ENCODE data around the gene ANKS1B.

DNA sequence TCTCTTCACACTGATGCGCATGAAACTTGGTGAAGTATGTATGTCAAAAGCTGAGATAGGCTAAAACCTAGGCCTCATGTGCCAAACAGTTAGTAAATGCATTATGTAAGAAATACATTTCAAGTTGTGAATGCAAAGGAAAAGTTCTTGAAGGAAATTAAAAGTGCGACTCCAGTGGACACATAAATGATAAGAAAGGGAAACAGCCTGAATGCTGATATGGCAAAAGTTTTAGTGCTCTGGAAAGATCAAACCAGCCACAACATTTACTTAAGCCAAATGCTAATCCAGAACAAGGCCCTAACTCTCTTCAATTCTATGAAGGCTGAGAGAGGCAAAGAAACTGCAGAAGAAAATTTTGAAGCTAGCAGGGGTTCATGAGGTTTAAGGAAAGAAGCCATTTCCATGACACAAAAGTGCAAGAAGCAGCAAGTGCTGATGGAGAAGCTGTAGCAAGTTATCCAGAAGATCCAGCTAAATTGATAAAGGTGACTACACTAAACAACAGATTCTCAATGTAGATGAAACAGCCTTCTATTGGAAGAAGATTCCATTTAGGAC, 262.9 kb downstream of the ANKS1B start:
- TF ChIP-seq SP1 (CRISPR knock-in tag; conservative IDR thresholded peaks at IDR 0.05) (no peak), NR3C1 (CRISPR knock-in tag; conservative IDR thresholded peaks at IDR 0.05; ENCODE audit: low read depth) (no peak), NR2C2 (CRISPR knock-in tag; IDR thresholded peaks at IDR 0.05) (no peak), CBFB (CRISPR knock-in tag; IDR thresholded peaks at IDR 0.05; ENCODE audit: low read depth) (no peak), ZNF232 (CRISPR knock-in tag; IDR thresholded peaks at IDR 0.05) (no peak), TP53 (CRISPR knock-in tag; IDR thresholded peaks at IDR 0.05) (no peak), ATF1 (CRISPR knock-in tag; IDR thresholded peaks at IDR 0.05) (no peak), CREB1 (CRISPR knock-in tag; IDR thresholded peaks at IDR 0.05) (no peak), ELF4 (CRISPR knock-in tag; IDR thresholded peaks at IDR 0.05; ENCODE audit: low read depth) (no peak)
- TF ChIP-seq, protein P1, sequence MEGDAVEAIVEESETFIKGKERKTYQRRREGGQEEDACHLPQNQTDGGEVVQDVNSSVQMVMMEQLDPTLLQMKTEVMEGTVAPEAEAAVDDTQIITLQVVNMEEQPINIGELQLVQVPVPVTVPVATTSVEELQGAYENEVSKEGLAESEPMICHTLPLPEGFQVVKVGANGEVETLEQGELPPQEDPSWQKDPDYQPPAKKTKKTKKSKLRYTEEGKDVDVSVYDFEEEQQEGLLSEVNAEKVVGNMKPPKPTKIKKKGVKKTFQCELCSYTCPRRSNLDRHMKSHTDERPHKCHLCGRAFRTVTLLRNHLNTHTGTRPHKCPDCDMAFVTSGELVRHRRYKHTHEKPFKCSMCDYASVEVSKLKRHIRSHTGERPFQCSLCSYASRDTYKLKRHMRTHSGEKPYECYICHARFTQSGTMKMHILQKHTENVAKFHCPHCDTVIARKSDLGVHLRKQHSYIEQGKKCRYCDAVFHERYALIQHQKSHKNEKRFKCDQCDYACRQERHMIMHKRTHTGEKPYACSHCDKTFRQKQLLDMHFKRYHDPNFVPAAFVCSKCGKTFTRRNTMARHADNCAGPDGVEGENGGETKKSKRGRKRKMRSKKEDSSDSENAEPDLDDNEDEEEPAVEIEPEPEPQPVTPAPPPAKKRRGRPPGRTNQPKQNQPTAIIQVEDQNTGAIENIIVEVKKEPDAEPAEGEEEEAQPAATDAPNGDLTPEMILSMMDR (IDR thresholded peaks at IDR 0.05) = no peak
- TF ChIP-seq, protein P2, sequence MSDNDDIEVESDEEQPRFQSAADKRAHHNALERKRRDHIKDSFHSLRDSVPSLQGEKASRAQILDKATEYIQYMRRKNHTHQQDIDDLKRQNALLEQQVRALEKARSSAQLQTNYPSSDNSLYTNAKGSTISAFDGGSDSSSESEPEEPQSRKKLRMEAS (CRISPR knock-in tag; IDR thresholded peaks at IDR 0.05) = no peak
- TF ChIP-seq, protein P3, sequence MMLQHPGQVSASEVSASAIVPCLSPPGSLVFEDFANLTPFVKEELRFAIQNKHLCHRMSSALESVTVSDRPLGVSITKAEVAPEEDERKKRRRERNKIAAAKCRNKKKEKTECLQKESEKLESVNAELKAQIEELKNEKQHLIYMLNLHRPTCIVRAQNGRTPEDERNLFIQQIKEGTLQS (CRISPR knock-in tag; conservative IDR thresholded peaks at IDR 0.05) = no peak
- TF ChIP-seq, protein P4, sequence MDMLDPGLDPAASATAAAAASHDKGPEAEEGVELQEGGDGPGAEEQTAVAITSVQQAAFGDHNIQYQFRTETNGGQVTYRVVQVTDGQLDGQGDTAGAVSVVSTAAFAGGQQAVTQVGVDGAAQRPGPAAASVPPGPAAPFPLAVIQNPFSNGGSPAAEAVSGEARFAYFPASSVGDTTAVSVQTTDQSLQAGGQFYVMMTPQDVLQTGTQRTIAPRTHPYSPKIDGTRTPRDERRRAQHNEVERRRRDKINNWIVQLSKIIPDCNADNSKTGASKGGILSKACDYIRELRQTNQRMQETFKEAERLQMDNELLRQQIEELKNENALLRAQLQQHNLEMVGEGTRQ (CRISPR knock-in tag; IDR thresholded peaks at IDR 0.05) = no peak
- TF ChIP-seq, protein P5, sequence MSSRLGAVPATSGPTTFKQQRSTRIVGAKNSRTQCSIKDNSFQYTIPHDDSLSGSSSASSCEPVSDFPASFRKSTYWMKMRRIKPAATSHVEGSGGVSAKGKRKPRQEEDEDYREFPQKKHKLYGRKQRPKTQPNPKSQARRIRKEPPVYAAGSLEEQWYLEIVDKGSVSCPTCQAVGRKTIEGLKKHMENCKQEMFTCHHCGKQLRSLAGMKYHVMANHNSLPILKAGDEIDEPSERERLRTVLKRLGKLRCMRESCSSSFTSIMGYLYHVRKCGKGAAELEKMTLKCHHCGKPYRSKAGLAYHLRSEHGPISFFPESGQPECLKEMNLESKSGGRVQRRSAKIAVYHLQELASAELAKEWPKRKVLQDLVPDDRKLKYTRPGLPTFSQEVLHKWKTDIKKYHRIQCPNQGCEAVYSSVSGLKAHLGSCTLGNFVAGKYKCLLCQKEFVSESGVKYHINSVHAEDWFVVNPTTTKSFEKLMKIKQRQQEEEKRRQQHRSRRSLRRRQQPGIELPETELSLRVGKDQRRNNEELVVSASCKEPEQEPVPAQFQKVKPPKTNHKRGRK (CRISPR knock-in tag; IDR thresholded peaks at IDR 0.05; ENCODE audit: borderline replicate concordance) = no peak
